HCT116 (cell line): ENCODE results near the gene APOB. TPM values are rescaled to one million over a fixed set of nuclear protein-coding genes. Genes with fewer than 3 reads are reported as not detected.

Source experiments
- ATAC-seq: fragments of 200-7000 bp; cut with Tn5 transposase; 2 replicates; pipeline ENCODE4 v1.9.1; 2020; ENCODE audit warnings: mild to moderate bottlenecking, moderate library complexity
- BruUV-seq: library from RNA; stranded (reverse); fragments of 400-500 nt; replicated peaks from 2 replicates; lab custom pipeline; 2021; lab: Mats Ljungman, UMichigan
- CTCF ChIA-PET: fragments of 300-600 bp; sonication (Branson Sonifier 250); formaldehyde crosslinking; loops from one replicate; lab custom pipeline; 2021; ENCODE audit warnings: antibody characterized with exemption; lab: Charles Lee
- POLR2A ChIA-PET: fragments of 300-600, 350-600 bp; sonication (Branson Sonifier 250); formaldehyde crosslinking; loops from one replicate; lab custom pipeline; 2021; ENCODE audit warnings: antibody characterized with exemption; lab: Charles Lee
- RAD21 ChIA-PET, 2 experiments: fragments of 300-600 bp; sonication (Branson Sonifier 250); formaldehyde crosslinking; loops; one replicate each; lab custom pipeline; 2023; ENCODE audit warnings: low total read pairs in 2 of 2; ENCODE audit not compliant: uncharacterized antibody in 2 of 2, unreplicated experiment in 2 of 2, low non-redundant PET in 1 of 2; lab: Charles Lee
- DNase-seq: peaks from one replicate; pipeline ENCODE4 v3.0.0-alpha.2; 2010; ENCODE audit warnings: low read depth, low spot score
- H2AFZ ChIP-seq: fragments of 200-600 bp; shearing (Covaris generic), sonication (generic); 2 replicates; pipeline ENCODE4 v1.6.1; 2017; ENCODE audit warnings: low read depth, mixed run types, mixed read lengths, antibody characterized with exemption, low read length; ENCODE audit not compliant: poor library complexity, severe bottlenecking
- H3K27ac ChIP-seq: 2 replicates; pipeline ENCODE4 v1.5.1; 2012; ENCODE audit warnings: low read depth, low read length
- H3K27me3 ChIP-seq: fragments of 200-600 bp; sonication (generic); 2 replicates; pipeline ENCODE4 v1.6.1; 2016; ENCODE audit warnings: mixed run types, low read length, mixed read lengths; ENCODE audit not compliant: insufficient read depth
- H3K36me3 ChIP-seq, 2 experiments: fragments of 200-500 bp in 1 of 2; fragments of 200-600 bp in 1 of 2; sonication (Bioruptor generic) in 1 of 2; sonication (generic) in 1 of 2; 2 replicates each; pipeline versions ENCODE4 v1.5.1 to v1.6.1; 2014 to 2016; ENCODE audit warnings: low read length in 2 of 2, inconsistent platforms in 1 of 2, mixed read lengths in 1 of 2, mixed run types in 1 of 2; ENCODE audit not compliant: insufficient read depth in 2 of 2, control insufficient read depth in 1 of 2
- H3K4me1 ChIP-seq, 2 experiments: fragments of 200-600 bp in 1 of 2; sonication (generic) in 1 of 2; 2 replicates each; pipeline versions ENCODE4 v1.5.1 to v1.6.1; 2012 to 2017; ENCODE audit warnings: low read length in 2 of 2, inconsistent platforms in 1 of 2, mild to moderate bottlenecking in 1 of 2, mixed read lengths in 1 of 2, mixed run types in 1 of 2, moderate library complexity in 1 of 2; ENCODE audit not compliant: insufficient read depth in 2 of 2, control insufficient read depth in 1 of 2
- H3K4me2 ChIP-seq: fragments of 200-600 bp; sonication (generic); 2 replicates; pipeline ENCODE4 v1.6.1; 2017; ENCODE audit warnings: mixed run types, low read length, mixed read lengths
- H3K4me3 ChIP-seq, 2 experiments: fragments of 200-600 bp in 1 of 2; sonication (generic) in 1 of 2; replicated peaks in 1 of 2; 2 replicates each; pipeline ENCODE4 v1.5.1; 2011 to 2016; ENCODE audit warnings: low read length in 2 of 2, control low read depth in 1 of 2, low read depth in 1 of 2, mild to moderate bottlenecking in 1 of 2, mixed read lengths in 1 of 2, mixed run types in 1 of 2
- H3K79me2 ChIP-seq: fragments of 200-600 bp; sonication (generic); 2 replicates; pipeline ENCODE4 v1.6.1; 2017; ENCODE audit warnings: mild to moderate bottlenecking, mixed run types, low read length, moderate library complexity, mixed read lengths; ENCODE audit not compliant: insufficient read depth
- H3K9ac ChIP-seq: fragments of 200-600 bp; sonication (generic); 2 replicates; pipeline ENCODE4 v1.6.1; 2016; ENCODE audit warnings: low read length, mixed read lengths
- H3K9me2 ChIP-seq: fragments of 200-600 bp; sonication (generic), shearing (Covaris generic); 2 replicates; pipeline ENCODE4 v1.6.1; 2017; ENCODE audit warnings: mixed run types, mild to moderate bottlenecking, moderate library complexity; ENCODE audit not compliant: insufficient read depth
- H3K9me3 ChIP-seq, 2 experiments: fragments of 200-500 bp in 1 of 2; fragments of 200-600 bp in 1 of 2; sonication (Bioruptor generic) in 1 of 2; sonication (generic) in 1 of 2; 2 replicates each; pipeline ENCODE4 v1.6.1; 2014 to 2017; ENCODE audit warnings: low read length in 2 of 2, mixed read lengths in 2 of 2, inconsistent platforms in 1 of 2, low read depth in 1 of 2, mild to moderate bottlenecking in 1 of 2, mixed run types in 1 of 2, moderate library complexity in 1 of 2; ENCODE audit not compliant: control insufficient read depth in 1 of 2, insufficient read depth in 1 of 2
- H4K20me1 ChIP-seq: fragments of 200-600 bp; sonication (generic), shearing (Covaris generic); 2 replicates; pipeline ENCODE4 v1.6.1; 2017; ENCODE audit warnings: mixed run types, mild to moderate bottlenecking, moderate library complexity; ENCODE audit not compliant: insufficient read depth
- ATF3 ChIP-seq: IDR thresholded peaks from 2 replicates; pipeline ENCODE4 v1.6.1; 2012
- CBX3 ChIP-seq: IDR thresholded peaks from 2 replicates; pipeline ENCODE4 v1.6.1; 2012; ENCODE audit warnings: low read depth
- CTCF ChIP-seq, 3 experiments: fragments of 200-600 bp in 1 of 3; sonication (generic) in 1 of 3; IDR thresholded peaks in 2 of 3; conservative IDR thresholded peaks in 1 of 3; 2 replicates each; pipeline ENCODE4 v1.5.1; 2012 to 2017; ENCODE audit warnings: low read depth in 2 of 3, low read length in 2 of 3, antibody characterized with exemption in 1 of 3, borderline replicate concordance in 1 of 3, control low read depth in 1 of 3, mild to moderate bottlenecking in 1 of 3, mixed read lengths in 1 of 3, mixed run types in 1 of 3, moderate library complexity in 1 of 3; ENCODE audit not compliant: insufficient read depth in 1 of 3
- EGR1 ChIP-seq: IDR thresholded peaks from 2 replicates; pipeline ENCODE4 v1.6.1; 2012; ENCODE audit warnings: low read depth
- ELF1 ChIP-seq: IDR thresholded peaks from 2 replicates; pipeline ENCODE4 v1.6.1; 2012; ENCODE audit warnings: low read depth, borderline replicate concordance
- EZH2 ChIP-seq: fragments of 200-600 bp; sonication (generic); IDR thresholded peaks from 2 replicates; pipeline ENCODE4 v1.6.1; 2017; ENCODE audit warnings: antibody characterized with exemption, mixed run types
- EZH2phosphoT487 ChIP-seq: fragments of 200-600 bp; IDR thresholded peaks from 2 replicates; pipeline ENCODE4 v1.6.1; 2018; ENCODE audit warnings: antibody characterized with exemption, borderline replicate concordance
- FOSL1 ChIP-seq: IDR thresholded peaks from 2 replicates; pipeline ENCODE4 v1.6.1; 2012; ENCODE audit warnings: low read depth
- JUND ChIP-seq: IDR thresholded peaks from 2 replicates; pipeline ENCODE4 v1.6.1; 2012
- MAX ChIP-seq: IDR thresholded peaks from 2 replicates; pipeline ENCODE4 v1.6.1; 2012
- POLR2A ChIP-seq: IDR thresholded peaks from 2 replicates; pipeline ENCODE4 v1.7.0; 2011; ENCODE audit warnings: borderline replicate concordance; ENCODE audit not compliant: insufficient read depth, insufficient read length; ENCODE audit errors: extremely low read depth
- POLR2AphosphoS5 ChIP-seq: IDR thresholded peaks from 2 replicates; pipeline ENCODE4 v1.6.1; 2011; ENCODE audit warnings: mild to moderate bottlenecking, low read depth, low read length, moderate library complexity
- SIN3A ChIP-seq: IDR thresholded peaks from 2 replicates; pipeline ENCODE4 v1.6.1; 2012; ENCODE audit warnings: low read depth
- SP1 ChIP-seq: IDR thresholded peaks from 2 replicates; pipeline ENCODE4 v1.6.1; 2012; ENCODE audit warnings: low read depth
- SRF ChIP-seq: IDR thresholded peaks from 2 replicates; pipeline ENCODE4 v1.6.1; 2012; ENCODE audit warnings: low read depth
- TCF7L2 ChIP-seq: IDR thresholded peaks from 2 replicates; pipeline ENCODE4 v1.7.0; 2011; ENCODE audit warnings: borderline replicate concordance, inconsistent platforms; ENCODE audit not compliant: insufficient read depth, insufficient read length; ENCODE audit errors: extremely low read depth
- YY1 ChIP-seq: IDR thresholded peaks from 2 replicates; pipeline ENCODE4 v1.6.1; 2011; ENCODE audit warnings: low read length, low read depth, moderate library complexity, mild to moderate bottlenecking; ENCODE audit not compliant: insufficient replicate concordance; ENCODE audit errors: extremely low read depth
- intact Hi-C: fragments of 100-400 bp; cut with micrococcal nuclease; formaldehyde crosslinking; loops from 2 replicates; pipeline ENCODE4 v1.10.0; 2022
- total RNA-seq: library from RNA; stranded (reverse); gene quantifications from one replicate; pipeline ENCODE4 v1.2.1, GENCODE V29; 2021; ENCODE audit not compliant: unreplicated experiment

The APOB gene
- total RNA-seq, 1 experiment from 2014 or later: 1.6 TPM

- no TSS peak for BruUV-seq
- CTCF ChIA-PET: no interaction called here
- H2AFZ ChIP-seq: no peak overlapping the region
- ATAC-seq: no peak
- no peak for TF ChIP-seq CBX3
- TF ChIP-seq MAX: no peak
- TF ChIP-seq JUND: no peak
- no peak for TF ChIP-seq EZH2phosphoT487
- TF ChIP-seq SP1: no peak
- no peak for TF ChIP-seq FOSL1
- TF ChIP-seq ATF3: no peak
- no peak for TF ChIP-seq POLR2A
- no peak overlapping the region for H3K4me2 ChIP-seq
- POLR2A ChIA-PET: no interaction called here
- H3K9ac ChIP-seq: no peak overlapping the region
- H3K79me2 ChIP-seq: no peaks in the 10 kb centered on the region
- H3K36me3 ChIP-seq: no peaks in the 10 kb centered on the region
- intact Hi-C loops: no loop called here
- no peaks in the 10 kb centered on the region for H3K9me2 ChIP-seq
- peaks cover 26% of the 10 kb centered on the region; the same call in 1 of the 2 replicates for H3K27me3 ChIP-seq
- no peak overlapping the region for H3K4me3 ChIP-seq
- H3K9me3 ChIP-seq: no peaks in the 10 kb centered on the region
- H4K20me1 ChIP-seq: no peaks in the 10 kb centered on the region
- no peak for DNase-seq
- peaks cover 0 to 4% of the 10 kb centered on the region in 2 experiments; a peak in 1 of 4 replicates for H3K4me1 ChIP-seq
- no peak overlapping the region for H3K27ac ChIP-seq
- RAD21 ChIA-PET: no interaction called here
Measured at GRCh38 chr2:20989404-20989803, 54.5 kb downstream of the APOB start.

- BruUV-seq: no TSS peak
- ATAC-seq (no peak), DNase-seq (no peak)
- intact Hi-C loops: no loop called here
- Histone ChIP-seq H3K27me3 (peaks cover 31% of the 10 kb centered on the region; the same call in 1 of the 2 replicates), H3K4me2 (no peak overlapping the region), H3K36me3 (no peaks in the 10 kb centered on the region), H2AFZ (no peak overlapping the region), H3K9ac (no peak overlapping the region), H4K20me1 (no peaks in the 10 kb centered on the region), H3K4me3 (no peak overlapping the region), H3K27ac (no peak overlapping the region), H3K9me3 (no peaks in the 10 kb centered on the region), H3K9me2 (no peaks in the 10 kb centered on the region), H3K4me1 (peaks cover 0 to 4% of the 10 kb centered on the region in 2 experiments; a peak in 1 of 4 replicates), H3K79me2 (no peaks in the 10 kb centered on the region)
- ChIA-PET CTCF (no interaction called here), POLR2A (no interaction called here), RAD21 (no interaction called here)
- no peak for TF ChIP-seq FOSL1
- TF ChIP-seq SRF: no peak
- TF ChIP-seq EGR1: no peak
- TF ChIP-seq POLR2AphosphoS5: no peak
- TF ChIP-seq YY1: no peak
- no peak for TF ChIP-seq SIN3A
- TF ChIP-seq POLR2A: no peak
- TF ChIP-seq TCF7L2: no peak
- TF ChIP-seq ATF3: no peak
- TF ChIP-seq MAX: no peak
- TF ChIP-seq EZH2: no peak
- no peak for TF ChIP-seq CTCF (IDR thresholded peaks at IDR 0.05 in 2 of 3, conservative IDR thresholded peaks at IDR 0.05 in 1 of 3; ENCODE audit: borderline replicate concordance in 1 of 3, insufficient read depth in 1 of 3, low read depth in 2 of 3, low read length in 2 of 3)
- TF ChIP-seq ELF1: no peak
Measured at GRCh38 chr2:20988905-20989304, 55.0 kb downstream of the APOB start.
